Caco-2 (cell line): ENCODE results near the gene BAIAP3. TPM values are rescaled to one million over a fixed set of nuclear protein-coding genes. Genes with fewer than 3 reads are reported as not detected.

Experiments used
- BruUV-seq: library from RNA; stranded (reverse); fragments of 400-500 nt; replicated peaks from 2 replicates; lab custom pipeline; 2021; lab: Mats Ljungman, UMichigan
- CTCF ChIA-PET: fragments of 300-600 bp; sonication (Branson Sonifier 250); formaldehyde crosslinking; loops from one replicate; lab custom pipeline; 2022; ENCODE audit warnings: antibody characterized with exemption; lab: Charles Lee
- POLR2A ChIA-PET: fragments of 300-600 bp; sonication (Branson Sonifier 250); formaldehyde crosslinking; loops from one replicate; lab custom pipeline; 2022; ENCODE audit warnings: antibody characterized with exemption; lab: Charles Lee
- DNase-seq, 2 experiments: peaks; one replicate each; pipeline versions ENCODE4 v3.0.0 to v3.0.0-alpha.2; 2020 to 2022
- H3K27me3 ChIP-seq: replicated peaks from 2 replicates; pipeline ENCODE4 v1.6.0; 2011; ENCODE audit warnings: low read length; ENCODE audit not compliant: control insufficient read depth, insufficient read depth
- H3K36me3 ChIP-seq: 2 replicates; pipeline ENCODE4 v1.5.1; 2011; ENCODE audit warnings: low read length; ENCODE audit not compliant: control insufficient read depth, insufficient read depth
- H3K4me1 ChIP-seq: fragments of 250-450 bp; sonication (Bioruptor Pico); 2 replicates; pipeline ENCODE4 v1.5.1; 2020; ENCODE audit warnings: mild to moderate bottlenecking
- H3K4me3 ChIP-seq: 2 replicates; pipeline ENCODE4 v1.5.1; 2011; ENCODE audit warnings: low read depth, mild to moderate bottlenecking, control low read depth, low read length
- H3K9me3 ChIP-seq: fragments of 250-450 bp; sonication (Bioruptor Pico); 2 replicates; pipeline ENCODE4 v1.5.1; 2020; ENCODE audit warnings: mild to moderate bottlenecking, moderate library complexity
- H3K27ac Mint-ChIP-seq: one replicate; pipeline ENCODE4 v1.8.0; 2022; ENCODE audit warnings: mixed read lengths; ENCODE audit not compliant: unreplicated experiment
- H3K27me3 Mint-ChIP-seq: one replicate; pipeline ENCODE4 v1.8.0; 2022; ENCODE audit warnings: mixed read lengths; ENCODE audit not compliant: insufficient read depth, unreplicated experiment
- H3K36me3 Mint-ChIP-seq: one replicate; pipeline ENCODE4 v1.8.0; 2022; ENCODE audit warnings: mild to moderate bottlenecking, mixed read lengths; ENCODE audit not compliant: insufficient read depth, unreplicated experiment
- H3K4me1 Mint-ChIP-seq: one replicate; pipeline ENCODE4 v1.8.0; 2022; ENCODE audit warnings: low read depth, mixed read lengths; ENCODE audit not compliant: unreplicated experiment
- H3K4me3 Mint-ChIP-seq: one replicate; pipeline ENCODE4 v1.8.0; 2022; ENCODE audit warnings: mild to moderate bottlenecking, moderate library complexity, mixed read lengths; ENCODE audit not compliant: unreplicated experiment
- H3K9me3 Mint-ChIP-seq: one replicate; pipeline ENCODE4 v1.8.0; 2022; ENCODE audit warnings: mixed read lengths; ENCODE audit not compliant: unreplicated experiment
- intact Hi-C: fragments of 100-400 bp; cut with micrococcal nuclease; formaldehyde crosslinking; loops from one replicate; pipeline ENCODE4 v1.10.0; 2022; ENCODE audit not compliant: unreplicated experiment
- total RNA-seq: library from RNA; stranded (reverse); gene quantifications from 2 replicates; pipeline ENCODE4 v1.2.3, GENCODE V29; 2022
- TF ChIP-seq, protein P1 (sequence below), 2 experiments: fragments of 200-600 bp in 1 of 2; IDR thresholded peaks; 1 replicate in 1 of 2; 2 replicates in 1 of 2; pipeline versions ENCODE4 v1.5.1 to v1.8.0; 2011 to 2022; ENCODE audit warnings: antibody characterized with exemption in 1 of 2, control low read depth in 1 of 2, inconsistent platforms in 1 of 2, low read depth in 1 of 2, low read length in 1 of 2, mild to moderate bottlenecking in 1 of 2, moderate library complexity in 1 of 2; ENCODE audit not compliant: insufficient read depth in 1 of 2, severe bottlenecking in 1 of 2, unreplicated experiment in 1 of 2

BAIAP3 gene
- total RNA-seq, 1 experiment from 2014 or later: 5.0 TPM

DNA sequence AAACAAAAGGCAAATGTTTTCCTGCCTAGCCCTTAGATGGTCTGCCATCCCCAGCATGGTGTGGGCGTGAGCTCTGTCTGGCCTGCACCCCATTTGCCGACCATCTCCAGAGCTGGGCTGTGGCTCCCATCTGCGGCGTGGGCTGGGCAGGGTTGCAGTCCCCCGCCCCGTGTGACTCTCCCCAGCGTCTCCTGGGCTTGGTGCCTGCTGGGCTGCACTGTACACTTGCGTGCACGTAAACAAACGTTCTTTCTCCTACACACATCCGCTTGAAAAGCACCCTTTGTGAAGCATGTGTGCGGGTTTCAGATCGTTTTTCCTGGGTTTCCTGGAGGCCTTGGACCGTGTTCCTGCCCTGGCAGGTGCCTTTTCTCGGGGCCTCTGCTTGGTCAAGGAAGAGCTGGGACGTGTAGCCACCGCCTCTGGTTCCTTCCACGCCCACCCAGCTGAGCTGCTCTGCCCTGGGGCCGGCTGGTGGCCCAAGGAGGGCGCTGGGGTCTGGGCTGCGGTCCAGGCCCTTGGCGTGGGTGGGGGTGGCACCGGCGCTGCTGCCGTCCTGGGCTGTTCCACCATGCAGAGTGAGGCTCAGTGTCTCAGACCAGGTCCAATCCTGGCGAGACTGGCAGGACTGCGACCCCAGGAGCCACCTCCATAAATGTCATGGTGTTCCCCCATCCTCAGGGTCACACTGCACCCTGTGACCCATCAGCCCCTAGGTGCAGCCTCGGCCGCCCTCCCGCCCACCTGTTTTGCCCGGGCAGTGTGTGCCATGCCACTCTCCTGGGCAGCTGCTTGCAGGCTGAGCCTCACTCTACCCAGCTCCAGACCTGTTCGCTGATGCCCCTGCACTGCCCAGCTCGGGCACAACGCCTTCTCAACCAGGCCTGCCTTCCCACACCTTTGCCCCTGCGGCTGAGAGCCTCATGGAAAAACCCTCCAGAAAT is 9.9 kb upstream of the BAIAP3 start:
- peaks cover 4% of the 10 kb centered on the region for H3K36me3 ChIP-seq
- H3K4me3 Mint-ChIP-seq: no peak overlapping the region
- H3K27me3 ChIP-seq: no peaks in the 10 kb centered on the region
- H3K4me1 Mint-ChIP-seq: no peaks in the 10 kb centered on the region
- no peak overlapping the region for H3K4me3 ChIP-seq
- CTCF ChIA-PET: interaction anchor here (0.7 kb wide), 1 partner anchor 230 kb away, joined by 3 read pairs; no protein-coding TSS in a partner anchor
- H3K9me3 ChIP-seq: no peaks in the 10 kb centered on the region
- peaks cover 39% of the 10 kb centered on the region for H3K36me3 Mint-ChIP-seq
- BruUV-seq: no TSS peak
- intact Hi-C loops: no loop called here
- DNase-seq: no peak
- POLR2A ChIA-PET: no interaction called here
- no peaks in the 10 kb centered on the region for H3K9me3 Mint-ChIP-seq
- H3K27me3 Mint-ChIP-seq: no peaks in the 10 kb centered on the region
- TF ChIP-seq, protein P1, sequence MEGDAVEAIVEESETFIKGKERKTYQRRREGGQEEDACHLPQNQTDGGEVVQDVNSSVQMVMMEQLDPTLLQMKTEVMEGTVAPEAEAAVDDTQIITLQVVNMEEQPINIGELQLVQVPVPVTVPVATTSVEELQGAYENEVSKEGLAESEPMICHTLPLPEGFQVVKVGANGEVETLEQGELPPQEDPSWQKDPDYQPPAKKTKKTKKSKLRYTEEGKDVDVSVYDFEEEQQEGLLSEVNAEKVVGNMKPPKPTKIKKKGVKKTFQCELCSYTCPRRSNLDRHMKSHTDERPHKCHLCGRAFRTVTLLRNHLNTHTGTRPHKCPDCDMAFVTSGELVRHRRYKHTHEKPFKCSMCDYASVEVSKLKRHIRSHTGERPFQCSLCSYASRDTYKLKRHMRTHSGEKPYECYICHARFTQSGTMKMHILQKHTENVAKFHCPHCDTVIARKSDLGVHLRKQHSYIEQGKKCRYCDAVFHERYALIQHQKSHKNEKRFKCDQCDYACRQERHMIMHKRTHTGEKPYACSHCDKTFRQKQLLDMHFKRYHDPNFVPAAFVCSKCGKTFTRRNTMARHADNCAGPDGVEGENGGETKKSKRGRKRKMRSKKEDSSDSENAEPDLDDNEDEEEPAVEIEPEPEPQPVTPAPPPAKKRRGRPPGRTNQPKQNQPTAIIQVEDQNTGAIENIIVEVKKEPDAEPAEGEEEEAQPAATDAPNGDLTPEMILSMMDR (IDR thresholded peaks at IDR 0.05; ENCODE audit: insufficient read depth in 1 of 2, low read depth in 1 of 2, low read length in 1 of 2, severe bottlenecking in 1 of 2, unreplicated experiment in 1 of 2): no peak
- no peaks in the 10 kb centered on the region for H3K4me1 ChIP-seq
- no peak overlapping the region for H3K27ac Mint-ChIP-seq

DNA sequence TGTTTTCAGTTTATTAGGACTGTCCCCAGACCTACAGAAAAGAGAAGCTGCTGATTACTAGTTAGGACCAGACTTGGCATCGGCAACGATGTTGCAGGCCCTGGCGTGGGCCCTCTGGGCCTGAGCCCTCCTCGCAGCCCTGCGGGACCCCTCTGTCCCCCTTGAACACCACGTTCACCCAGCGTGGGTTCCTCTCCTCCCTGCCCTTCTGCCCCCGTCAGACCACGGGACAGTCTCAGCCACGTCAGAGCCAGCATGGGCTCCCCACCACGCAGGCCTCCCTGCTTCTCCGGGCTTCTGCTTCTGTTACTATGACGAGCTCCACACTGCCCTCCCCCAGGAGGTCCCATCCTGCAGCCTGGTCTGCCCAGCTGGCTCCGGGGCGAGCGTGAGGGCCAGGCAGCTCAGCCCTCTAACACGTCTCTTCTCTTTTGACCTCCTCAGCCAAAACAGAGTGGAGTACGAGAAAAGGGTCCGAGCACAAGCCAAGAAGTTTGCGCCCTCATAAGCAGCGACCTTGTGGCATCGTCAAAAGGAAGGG is 9.1 kb upstream of the BAIAP3 start:
- no peak overlapping the region for H3K27ac Mint-ChIP-seq
- CTCF ChIA-PET: interaction anchor here (0.7 kb wide), 1 partner anchor 230 kb away, joined by 3 read pairs; no protein-coding TSS in a partner anchor

DNA sequence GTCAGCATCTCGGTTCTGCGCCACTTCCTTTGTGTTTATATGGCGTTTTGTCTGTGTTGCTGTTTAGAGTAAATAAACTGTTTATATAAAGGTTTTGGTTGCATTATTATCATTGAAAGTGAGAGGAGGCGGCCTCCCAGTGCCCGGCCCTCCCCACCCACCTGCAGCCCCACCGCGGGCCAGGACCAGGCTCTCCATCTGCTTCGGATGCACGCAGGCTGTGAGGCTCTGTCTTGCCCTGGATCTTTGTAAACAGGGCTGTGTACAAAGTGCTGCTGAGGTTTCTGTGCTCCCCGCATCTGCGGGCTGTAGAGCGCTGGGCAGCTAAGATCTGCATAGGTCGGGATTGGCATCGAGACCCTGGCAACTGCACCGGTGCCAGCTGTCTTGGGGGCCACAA is 8.2 kb upstream of the BAIAP3 start:
- Mint-ChIP-seq H3K9me3 (no peaks in the 10 kb centered on the region), H3K27ac (no peak overlapping the region), H3K4me3 (no peak overlapping the region), H3K36me3 (peaks cover 22% of the 10 kb centered on the region), H3K4me1 (no peaks in the 10 kb centered on the region), H3K27me3 (no peaks in the 10 kb centered on the region)
- POLR2A ChIA-PET: no interaction called here
- Histone ChIP-seq H3K9me3 (no peaks in the 10 kb centered on the region), H3K4me3 (no peak overlapping the region), H3K4me1 (no peaks in the 10 kb centered on the region), H3K27me3 (no peaks in the 10 kb centered on the region), H3K36me3 (peaks cover 2% of the 10 kb centered on the region)
- DNase-seq: no peak
- intact Hi-C loops: no loop called here
- no TSS peak for BruUV-seq
- CTCF ChIA-PET: interaction anchor here (0.6 kb wide), 1 partner anchor 295 kb away, joined by 3 read pairs; no protein-coding TSS in a partner anchor
- TF ChIP-seq, protein P1 (IDR thresholded peaks at IDR 0.05; ENCODE audit: insufficient read depth in 1 of 2, low read depth in 1 of 2, low read length in 1 of 2, severe bottlenecking in 1 of 2, unreplicated experiment in 1 of 2): no peak

More for the DNA sequence above, 9.1 kb upstream of the BAIAP3 start:
- Mint-ChIP-seq H3K27me3 (no peaks in the 10 kb centered on the region), H3K4me3 (no peak overlapping the region), H3K9me3 (no peaks in the 10 kb centered on the region), H3K36me3 (peaks cover 31% of the 10 kb centered on the region), H3K4me1 (no peaks in the 10 kb centered on the region)
- Histone ChIP-seq H3K4me1 (no peaks in the 10 kb centered on the region), H3K27me3 (no peaks in the 10 kb centered on the region), H3K36me3 (peaks cover 2% of the 10 kb centered on the region), H3K9me3 (no peaks in the 10 kb centered on the region), H3K4me3 (no peak overlapping the region)
- TF ChIP-seq, protein P1 (IDR thresholded peaks at IDR 0.05; ENCODE audit: insufficient read depth in 1 of 2, low read depth in 1 of 2, low read length in 1 of 2, severe bottlenecking in 1 of 2, unreplicated experiment in 1 of 2): no peak
- intact Hi-C loops: no loop called here
- POLR2A ChIA-PET: no interaction called here
- no peak for DNase-seq
- BruUV-seq: no TSS peak
